GM19351 (cell line): ENCODE results near the gene EVA1C.
"Not testable (repeated sequence)": the region's sequence is repeated elsewhere in the genome, so short reads cannot be mapped to it uniquely, and the experiment has no call there.

Source experiments
- ATAC-seq: cut with Tn5 transposase; IDR thresholded peaks from one replicate; pipeline ENCODE4 v1.9.1; 2021; ENCODE audit warnings: mild to moderate bottlenecking, moderate library complexity; ENCODE audit not compliant: unreplicated experiment

Gene EVA1C

DNA sequence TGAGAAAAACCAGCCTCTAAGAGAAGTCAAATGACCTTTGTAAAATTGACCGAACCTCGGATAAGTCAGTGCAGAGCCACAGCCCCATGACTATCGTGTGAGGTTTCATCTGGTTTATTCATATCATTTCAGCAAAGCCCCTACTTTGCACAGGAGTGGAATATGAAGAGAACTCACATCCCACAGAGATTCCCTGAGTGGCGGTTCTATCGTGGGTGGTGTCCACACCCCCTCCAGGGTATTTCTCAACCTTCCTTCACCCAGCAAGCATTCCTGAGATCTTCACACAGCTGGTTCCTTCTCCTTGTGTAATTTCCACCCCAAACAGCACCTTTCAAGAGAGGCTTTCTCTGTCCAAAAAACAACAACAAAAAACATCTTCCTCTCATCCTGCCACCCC, 47.5 kb downstream of the EVA1C start:
- ATAC-seq = no peak

DNA sequence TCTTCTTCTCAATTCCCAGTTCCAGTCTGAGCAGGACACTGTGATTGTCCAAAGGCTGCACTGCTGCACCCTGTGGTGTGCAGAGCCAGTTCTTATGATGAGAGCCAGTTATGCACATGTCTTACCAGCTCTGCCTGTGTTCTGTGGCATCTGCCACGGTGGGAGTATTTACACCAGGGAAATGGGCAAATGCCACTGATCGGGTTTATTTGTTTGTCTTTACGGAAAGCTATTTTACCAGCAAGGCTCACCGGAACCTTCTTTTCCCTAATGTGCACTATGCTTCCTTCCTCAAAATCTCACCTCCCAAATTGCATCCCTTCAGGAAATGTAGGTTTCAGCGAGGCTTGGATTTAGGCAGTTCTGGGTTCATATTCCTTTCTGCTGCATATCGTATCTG, 49.0 kb downstream of the EVA1C start:
- ATAC-seq = no peak

DNA sequence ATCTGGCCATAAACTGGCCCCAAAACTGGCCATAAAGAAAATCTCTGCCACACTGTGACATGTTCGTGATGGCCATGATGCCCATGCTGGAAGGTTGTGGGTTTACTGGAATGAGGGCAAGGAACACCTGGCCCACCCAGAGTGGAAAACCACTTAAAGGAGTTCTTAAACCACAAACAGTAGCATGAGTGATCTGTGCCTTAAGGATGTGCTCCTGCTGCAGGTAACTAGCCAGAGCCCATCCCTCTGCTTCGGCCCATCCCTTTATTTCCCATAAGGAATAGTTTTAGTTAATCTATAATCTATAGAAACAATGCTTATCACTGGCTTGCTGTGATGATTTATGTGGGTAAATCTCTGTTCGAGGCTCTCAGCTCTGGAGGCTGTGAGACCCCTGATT, 50.1 kb downstream of the EVA1C start:
- ATAC-seq = not testable (repeated sequence)

GRCh38 chr21:32463367-32463766, 50.9 kb downstream of the EVA1C start:
- ATAC-seq = no peak

GRCh38 chr21:32463889-32464300, 51.4 kb downstream of the EVA1C start:
- no peak for ATAC-seq

- no peak for ATAC-seq
Measured at GRCh38 chr21:32467291-32467690, 54.8 kb downstream of the EVA1C start.

- no peak for ATAC-seq
Measured at GRCh38 chr21:32468681-32469111, 56.2 kb downstream of the EVA1C start.

DNA sequence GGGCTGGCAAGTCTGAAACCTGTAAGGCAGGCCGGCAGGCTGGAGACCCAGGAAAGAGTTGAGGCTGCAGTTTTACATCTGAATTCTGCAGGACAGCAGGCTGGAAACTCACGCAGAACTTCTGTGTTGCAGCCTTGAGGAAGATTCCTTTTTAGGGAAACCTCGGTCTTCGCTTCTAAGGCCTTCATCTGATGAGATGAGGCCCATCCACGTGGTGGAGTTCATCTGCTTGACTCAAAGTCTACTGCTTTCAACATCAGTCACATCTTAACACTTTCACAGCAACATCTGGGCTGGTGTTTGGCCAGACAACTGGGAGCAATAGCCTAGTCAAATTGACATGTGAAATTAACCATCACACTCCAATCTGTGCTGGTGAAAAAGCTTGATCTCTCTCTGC, 57.1 kb downstream of the EVA1C start:
- no peak for ATAC-seq

- ATAC-seq = no peak
Measured at GRCh38 chr21:32470206-32470605, 57.7 kb downstream of the EVA1C start.

GRCh38 chr21:32472890-32473765, 60.6 kb downstream of the EVA1C start:
- no peak for ATAC-seq

- ATAC-seq = no peak
Measured at GRCh38 chr21:32474179-32475059, 61.9 kb downstream of the EVA1C start.

DNA sequence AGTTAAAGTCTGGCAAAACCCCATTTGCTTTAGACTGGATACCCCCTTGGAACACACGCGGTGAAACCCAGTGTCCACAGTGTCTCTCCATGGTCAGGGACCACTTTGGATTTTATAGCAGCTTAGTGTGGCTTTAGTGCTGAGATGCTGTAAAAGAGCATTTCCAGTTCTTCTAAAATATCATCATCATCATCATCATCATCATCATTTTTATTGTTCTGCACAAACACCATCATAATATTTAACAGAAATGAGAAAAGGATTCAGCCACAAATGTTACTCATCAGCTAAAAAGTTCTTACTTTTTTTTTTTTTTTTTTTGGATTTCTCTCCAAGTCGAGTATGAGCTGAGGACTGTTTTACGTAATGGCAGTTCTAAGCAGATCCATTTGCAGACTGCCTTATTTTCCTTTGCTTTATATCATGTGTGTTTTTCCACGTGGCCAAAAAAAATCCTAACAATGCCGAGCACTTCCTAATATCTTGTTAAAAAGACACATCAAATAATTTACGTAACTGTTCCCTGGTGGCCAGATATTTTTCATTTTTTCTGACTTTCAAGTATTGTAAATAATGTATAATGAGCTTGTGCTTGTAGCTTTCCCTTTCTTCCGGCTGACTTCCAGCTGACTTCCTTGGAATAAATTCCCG, 62.8 kb downstream of the EVA1C start:
- no peak for ATAC-seq

DNA sequence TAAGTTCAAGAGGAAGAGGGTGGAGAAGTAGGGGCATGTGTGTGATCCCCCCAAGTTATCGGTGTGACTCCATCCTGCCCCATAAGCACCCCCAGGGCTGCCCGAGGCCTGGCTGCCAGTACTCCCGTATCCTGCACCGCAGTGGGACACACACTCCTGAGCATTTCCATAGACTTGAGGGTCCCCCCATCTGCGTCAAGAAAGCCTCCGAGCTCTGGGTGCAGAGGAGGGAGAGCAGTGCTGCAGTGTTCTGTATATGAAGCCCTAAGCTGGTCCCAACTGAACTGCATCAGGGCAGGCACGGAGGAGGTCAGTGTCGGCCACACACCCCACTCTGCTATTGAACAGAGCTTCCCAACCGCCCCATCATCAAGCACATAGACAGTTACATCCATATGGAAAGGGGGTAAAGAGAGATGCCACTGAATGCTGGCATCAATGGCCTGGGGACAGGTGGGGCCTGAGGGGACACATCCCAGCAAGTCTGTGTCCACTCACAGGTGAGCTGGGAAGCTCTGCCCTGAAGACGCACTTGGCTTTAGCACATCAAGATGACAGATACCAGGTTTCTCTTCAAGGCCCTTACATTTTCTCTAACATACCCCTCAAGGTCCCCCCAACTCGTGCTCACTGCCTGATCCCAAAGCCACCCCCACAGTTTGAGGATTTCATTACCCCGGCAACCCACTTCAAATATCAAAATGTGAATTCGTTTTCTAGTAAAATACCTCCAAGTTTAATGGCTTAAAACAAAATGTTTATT, 64.3 kb downstream of the EVA1C start:
- ATAC-seq = no peak

DNA sequence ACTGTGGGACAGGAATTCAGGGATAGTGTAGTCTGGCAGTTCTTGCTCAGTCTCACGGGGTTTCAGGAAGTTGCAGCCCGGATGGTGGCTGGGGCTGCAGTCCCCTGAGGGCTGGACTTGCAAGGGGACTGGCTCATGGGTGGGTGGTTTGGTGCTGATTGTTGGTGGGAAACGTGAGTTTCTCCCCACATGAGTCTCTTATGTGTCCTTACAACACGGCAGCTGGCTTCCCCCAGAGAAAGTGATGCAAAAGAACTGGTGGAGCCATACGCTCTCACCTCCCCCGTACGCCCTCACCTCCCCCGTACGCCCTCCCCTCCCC, 64.9 kb downstream of the EVA1C start:
- ATAC-seq = no peak

DNA sequence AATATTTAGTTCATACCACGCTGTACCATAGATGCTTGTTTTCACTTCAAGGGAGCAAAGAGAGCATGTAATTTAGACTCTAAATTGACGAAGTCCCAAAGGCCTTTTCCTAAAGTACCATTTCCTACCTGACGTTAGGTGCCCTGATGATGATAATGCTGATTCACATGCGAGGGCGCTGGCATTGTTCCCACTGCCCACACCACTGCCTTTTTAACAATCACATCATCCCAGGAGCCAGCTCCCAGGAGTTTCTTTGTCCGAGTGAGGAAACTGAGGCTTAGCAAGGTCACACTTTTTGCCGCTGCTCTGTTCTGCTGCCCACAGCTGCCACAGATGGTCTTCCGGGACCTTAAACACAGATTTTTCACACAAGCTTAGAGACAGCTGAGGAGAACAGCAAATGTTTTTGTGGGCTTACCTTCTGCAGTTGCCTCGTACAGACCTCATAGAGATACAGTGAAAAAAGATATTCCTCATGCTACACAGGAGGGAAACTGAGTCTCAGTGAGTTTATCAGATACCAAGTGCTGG, 69.4 kb downstream of the EVA1C start:
- no peak for ATAC-seq

DNA sequence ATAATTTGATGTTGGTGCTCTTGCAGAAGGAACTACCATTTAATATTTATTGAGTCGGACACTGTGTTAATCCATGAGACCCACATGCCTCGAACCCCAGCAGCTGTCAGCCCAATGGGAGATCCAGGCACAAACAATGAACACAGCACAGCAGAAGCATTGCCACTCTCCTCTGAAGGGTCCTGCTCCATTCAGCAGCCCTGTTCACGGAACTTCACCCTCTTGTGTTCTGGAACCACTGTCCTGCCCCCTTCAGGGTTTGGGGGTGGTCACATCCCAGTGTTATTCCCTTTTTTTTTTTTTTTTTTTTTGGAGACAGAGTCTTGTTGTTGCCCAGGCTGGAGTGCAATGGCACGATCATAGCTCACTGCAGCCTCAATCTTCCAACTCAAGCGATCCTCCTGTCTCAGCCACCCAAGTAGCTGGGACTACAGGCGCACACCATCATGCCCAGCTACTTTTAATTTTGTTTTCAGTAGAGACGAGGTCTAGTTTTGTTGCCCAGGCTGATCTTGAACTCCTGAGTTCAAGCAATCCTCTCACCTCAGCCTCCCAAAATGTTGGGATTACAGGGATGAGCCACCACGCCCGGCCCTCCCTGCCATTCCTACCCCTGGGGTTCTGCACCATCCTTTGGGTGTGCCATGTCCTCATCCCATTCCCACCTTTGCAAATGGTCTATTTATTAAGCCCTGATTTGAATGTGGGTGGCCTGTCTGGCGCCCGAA, 70.2 kb downstream of the EVA1C start:
- no peak for ATAC-seq

DNA sequence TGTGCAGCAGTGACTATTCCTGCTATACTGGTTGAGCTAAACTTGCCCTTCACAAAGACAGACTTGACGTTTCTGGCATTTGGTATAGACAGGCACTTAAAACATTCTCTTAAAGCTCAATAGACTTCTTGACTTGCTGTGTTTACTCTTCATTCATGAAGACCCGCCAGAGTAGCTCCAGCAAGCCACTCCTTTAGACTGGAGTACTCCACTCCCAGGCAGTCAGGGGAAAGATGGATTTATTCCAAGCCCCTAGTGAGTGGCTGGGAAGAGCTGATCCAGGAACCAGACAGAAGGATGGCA, 70.7 kb downstream of the EVA1C start:
- ATAC-seq = no peak

GRCh38 chr21:32484706-32485380, 72.3 kb downstream of the EVA1C start:
- no peak for ATAC-seq

DNA sequence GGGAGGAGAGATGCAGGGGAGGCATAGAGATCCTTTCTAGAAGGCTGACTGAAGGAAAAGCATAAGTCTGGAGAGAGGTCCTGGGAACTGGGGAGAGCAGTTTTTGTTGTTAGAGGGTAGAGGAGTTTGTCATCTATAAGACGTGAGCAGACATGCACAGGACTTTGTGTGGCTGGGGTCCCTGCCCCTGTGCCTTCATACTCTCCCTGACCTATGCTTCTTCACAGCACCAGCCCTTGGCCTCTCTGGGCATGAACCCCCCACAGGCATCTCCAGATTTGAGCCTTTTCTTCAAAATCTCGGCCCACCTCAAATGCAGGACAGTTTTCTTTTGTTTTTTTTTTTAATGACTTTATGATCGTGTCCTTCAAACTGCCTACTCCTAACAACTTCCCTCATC, 79.9 kb downstream of the EVA1C start:
- no peak for ATAC-seq
